ENCODE results near the gene CYB561.

Gene CYB561

GRCh38 chr17:63423251-63423950 lies 22.7 kb downstream of the CYB561 start:
- ChIA-PET CTCF (interaction anchor here (0.5 to 5.8 kb wide), 10 partner anchors 10 to 273 kb away, joined by 3 to 159 read pairs (median 6); partner anchors contain the start of gene ACE), POLR2A (no interaction called here)
- peaks cover 0 to 32% of the 10 kb centered on the region in 2 experiments; a peak in 1 of 3 replicates for H3K36me3 ChIP-seq (ENCODE audit: control insufficient read depth in 2 of 2, insufficient read depth in 1 of 2, low read length in 2 of 2)

DNA sequence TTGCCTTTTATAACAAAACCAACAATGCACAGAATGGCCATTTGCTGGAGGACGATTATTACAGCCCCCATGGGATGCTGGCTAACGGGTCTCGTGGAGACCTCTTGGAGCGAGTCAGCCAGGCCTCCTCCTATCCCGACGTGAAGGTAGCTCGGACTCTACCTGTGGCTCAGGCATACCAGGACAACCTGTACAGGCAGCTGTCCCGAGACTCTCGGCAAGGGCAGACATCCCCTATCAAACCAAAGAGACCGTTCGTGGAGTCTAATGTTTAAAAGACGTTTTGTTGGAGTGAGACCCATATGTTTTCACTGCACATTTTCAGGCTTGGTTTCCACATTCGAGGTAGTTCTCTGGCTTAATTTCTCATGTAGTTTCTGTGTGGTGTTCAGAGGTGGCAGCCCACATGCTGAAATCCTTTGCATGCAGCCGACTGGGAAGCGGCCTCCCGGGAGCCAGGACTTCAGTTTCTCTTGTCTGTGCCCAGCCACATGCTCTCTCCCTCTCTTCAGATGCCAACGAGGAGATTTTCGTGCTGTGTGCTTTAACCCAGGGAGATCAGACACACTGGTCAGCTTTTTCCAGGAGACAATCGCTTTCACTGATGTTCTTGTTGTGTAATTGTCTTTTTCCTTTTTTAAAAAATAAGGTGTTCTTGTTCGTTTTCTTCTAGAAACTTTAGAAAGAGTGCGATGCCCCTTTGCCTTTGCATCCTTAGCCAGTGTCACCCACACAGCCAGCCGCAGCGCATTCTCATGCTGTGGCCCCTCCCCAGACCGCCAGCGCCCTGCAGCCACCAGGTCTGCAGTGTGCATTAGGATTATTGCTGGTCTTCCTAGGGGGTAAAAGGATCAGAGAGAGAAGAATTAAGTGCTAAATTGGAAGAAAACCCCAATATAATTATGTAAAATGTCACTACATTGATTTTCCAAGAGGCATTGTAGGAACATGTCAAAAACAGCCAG lies 24.1 kb downstream of the CYB561 start:
- POLR2A ChIA-PET = no interaction called here
- Histone ChIP-seq H3K36me3 (ENCODE audit: control insufficient read depth in 2 of 2, insufficient read depth in 1 of 2, low read length in 2 of 2) (peaks cover 0 to 41% of the 10 kb centered on the region in 2 experiments; a peak in 1 of 3 replicates), H3K9me3 (ENCODE audit: control insufficient read depth, insufficient read depth, low read depth, low read length) (no peaks in the 10 kb centered on the region), H3K27ac (ENCODE audit: extremely low read depth, low read depth, low read length) (no peak overlapping the region), H3K4me1 (ENCODE audit: control insufficient read depth, insufficient read depth, low read length) (no peaks in the 10 kb centered on the region), H3K4me3 (ENCODE audit: low read depth, low read length) (no peak overlapping the region)
- TF ChIP-seq ZFP41 (tag by site-specific recombination; IDR thresholded peaks at IDR 0.05; ENCODE audit: borderline replicate concordance) = no peak
- no peak for TF ChIP-seq ZNF140 (tag by site-specific recombination; IDR thresholded peaks at IDR 0.05)
- TF ChIP-seq, protein P1, sequence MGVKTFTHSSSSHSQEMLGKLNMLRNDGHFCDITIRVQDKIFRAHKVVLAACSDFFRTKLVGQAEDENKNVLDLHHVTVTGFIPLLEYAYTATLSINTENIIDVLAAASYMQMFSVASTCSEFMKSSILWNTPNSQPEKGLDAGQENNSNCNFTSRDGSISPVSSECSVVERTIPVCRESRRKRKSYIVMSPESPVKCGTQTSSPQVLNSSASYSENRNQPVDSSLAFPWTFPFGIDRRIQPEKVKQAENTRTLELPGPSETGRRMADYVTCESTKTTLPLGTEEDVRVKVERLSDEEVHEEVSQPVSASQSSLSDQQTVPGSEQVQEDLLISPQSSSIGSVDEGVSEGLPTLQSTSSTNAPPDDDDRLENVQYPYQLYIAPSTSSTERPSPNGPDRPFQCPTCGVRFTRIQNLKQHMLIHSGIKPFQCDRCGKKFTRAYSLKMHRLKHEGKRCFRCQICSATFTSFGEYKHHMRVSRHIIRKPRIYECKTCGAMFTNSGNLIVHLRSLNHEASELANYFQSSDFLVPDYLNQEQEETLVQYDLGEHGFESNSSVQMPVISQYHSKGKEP (tag by site-specific recombination; IDR thresholded peaks at IDR 0.05) = no peak
- no peak for TF ChIP-seq ZBTB1 (tag by site-specific recombination; IDR thresholded peaks at IDR 0.05)
- no peak for TF ChIP-seq ZNF529 (tag by site-specific recombination; IDR thresholded peaks at IDR 0.05; ENCODE audit: insufficient replicate concordance)
- CTCF ChIA-PET = interaction anchor here (0.6 to 2.4 kb wide), 2 partner anchors 13 to 443 kb away, joined by 3 to 5 read pairs; no protein-coding TSS in a partner anchor

More at GRCh38 chr17:63423251-63423950, 22.7 kb downstream of the CYB561 start:
- TF ChIP-seq, protein P2, sequence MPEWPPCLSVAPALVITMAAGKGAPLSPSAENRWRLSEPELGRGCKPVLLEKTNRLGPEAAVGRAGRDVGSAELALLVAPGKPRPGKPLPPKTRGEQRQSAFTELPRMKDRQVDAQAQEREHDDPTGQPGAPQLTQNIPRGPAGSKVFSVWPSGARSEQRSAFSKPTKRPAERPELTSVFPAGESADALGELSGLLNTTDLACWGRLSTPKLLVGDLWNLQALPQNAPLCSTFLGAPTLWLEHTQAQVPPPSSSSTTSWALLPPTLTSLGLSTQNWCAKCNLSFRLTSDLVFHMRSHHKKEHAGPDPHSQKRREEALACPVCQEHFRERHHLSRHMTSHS (tag by site-specific recombination; IDR thresholded peaks at IDR 0.05) = no peak
- no peak for TF ChIP-seq ZNF701 (tag by site-specific recombination; IDR thresholded peaks at IDR 0.05)
- no peak for TF ChIP-seq ATF2 (tag by site-specific recombination; IDR thresholded peaks at IDR 0.05; ENCODE audit: low read depth)
- no peak for TF ChIP-seq ZSCAN4 (tag by site-specific recombination; IDR thresholded peaks at IDR 0.05)
- no peak for TF ChIP-seq ZNF501 (tag by site-specific recombination; IDR thresholded peaks at IDR 0.05)
- TF ChIP-seq ZNF10 (tag by site-specific recombination; IDR thresholded peaks at IDR 0.05) = no peak
- no peak for TF ChIP-seq ZNF175 (tag by site-specific recombination; IDR thresholded peaks at IDR 0.05)
- no peak for TF ChIP-seq ZBTB26 (tag by site-specific recombination; optimal IDR thresholded peaks at IDR 0.05)
- H3K4me3 ChIP-seq (ENCODE audit: low read depth, low read length) = no peak overlapping the region
- H3K4me1 ChIP-seq (ENCODE audit: control insufficient read depth, insufficient read depth, low read length) = no peaks in the 10 kb centered on the region
- no peak overlapping the region for H3K27ac ChIP-seq (ENCODE audit: extremely low read depth, low read depth, low read length)
- no peaks in the 10 kb centered on the region for H3K9me3 ChIP-seq (ENCODE audit: control insufficient read depth, insufficient read depth, low read depth, low read length)
